ENCODE results near the gene ALPL.

GRCh38 chr1:21539933-21540332, 30.7 kb downstream of the ALPL start:
- peak in 2 of 5 experiments; percentile 13 to 20 for TF ChIP-seq CTCF (IDR thresholded peaks at IDR 0.05)
- TF ChIP-seq POLR2A (IDR thresholded peaks at IDR 0.05) = no peak
